ENCODE data around the gene ARHGAP26. TPM values are rescaled to one million over a fixed set of nuclear protein-coding genes. Genes with fewer than 3 reads are reported as not detected.

The ARHGAP26 gene
- total and polyA plus RNA-seq, 2 experiments from 2014 or later: 9.5 to 16.8 TPM

GRCh38 chr5:142757564-142757963, 12.6 kb upstream of the ARHGAP26 start (continued):
- TF ChIP-seq EZH2 (IDR thresholded peaks at IDR 0.05; ENCODE audit: low read depth, unreplicated experiment): no peak
- TF ChIP-seq ZNF114 (CRISPR knock-in tag; IDR thresholded peaks at IDR 0.05): no peak
- TF ChIP-seq STAT1 (IDR thresholded peaks at IDR 0.05; ENCODE audit: unreplicated experiment): no peak

DNA sequence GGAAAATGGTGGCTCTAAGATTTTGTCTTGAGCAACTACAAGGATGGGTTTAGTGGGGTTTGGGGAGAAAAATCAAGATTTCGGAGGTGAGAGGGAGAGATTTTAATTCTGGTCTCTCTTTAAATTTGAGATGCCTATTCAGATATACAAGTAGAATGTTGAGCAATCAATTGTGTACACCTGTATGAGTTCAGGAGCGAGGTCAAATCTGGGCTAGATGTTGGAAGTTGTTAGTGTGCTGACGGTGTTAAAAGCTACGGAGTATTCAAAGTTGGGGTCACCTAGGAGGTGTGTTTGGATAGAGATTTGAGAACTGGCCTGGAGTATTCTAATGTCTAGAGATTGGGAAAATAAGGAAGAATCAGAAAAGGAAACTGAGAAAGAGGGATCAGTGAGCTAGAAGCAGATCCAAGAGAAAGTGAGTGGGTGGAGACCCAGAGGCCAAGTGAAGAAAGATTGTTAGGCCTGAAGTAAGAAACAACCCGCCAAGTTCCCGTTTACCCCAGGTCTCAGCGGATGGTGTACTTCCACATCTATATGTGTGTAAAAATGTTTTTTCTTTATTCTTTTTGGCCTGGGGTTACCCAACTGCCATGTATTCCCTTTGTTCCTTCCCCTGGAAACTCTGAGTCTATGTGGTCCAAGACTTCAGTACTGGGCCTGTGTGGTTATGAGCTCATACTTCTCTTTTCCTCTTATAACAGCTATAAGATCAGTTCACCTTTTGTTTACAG, 11.9 kb upstream of the ARHGAP26 start:
- peaks cover 12% of the 10 kb centered on the region for H3K4me1 Mint-ChIP-seq

More for the DNA sequence above, 11.9 kb upstream of the ARHGAP26 start:
- no peak for TF ChIP-seq EZH2 (IDR thresholded peaks at IDR 0.05; ENCODE audit: low read depth, unreplicated experiment)
- TF ChIP-seq REST (IDR thresholded peaks at IDR 0.05; ENCODE audit: unreplicated experiment): no peak
- TF ChIP-seq ZNF114 (CRISPR knock-in tag; IDR thresholded peaks at IDR 0.05): no peak
- TF ChIP-seq EZH2phosphoT487 (IDR thresholded peaks at IDR 0.05; ENCODE audit: unreplicated experiment): no peak
- TF ChIP-seq POLR2AphosphoS5 (IDR thresholded peaks at IDR 0.05; ENCODE audit: low read depth): no peak
- no peak for TF ChIP-seq ETS1 (IDR thresholded peaks at IDR 0.05)
- no peak for TF ChIP-seq ZNF331 (CRISPR knock-in tag; IDR thresholded peaks at IDR 0.05; ENCODE audit: low read depth)
- TF ChIP-seq, protein P1, sequence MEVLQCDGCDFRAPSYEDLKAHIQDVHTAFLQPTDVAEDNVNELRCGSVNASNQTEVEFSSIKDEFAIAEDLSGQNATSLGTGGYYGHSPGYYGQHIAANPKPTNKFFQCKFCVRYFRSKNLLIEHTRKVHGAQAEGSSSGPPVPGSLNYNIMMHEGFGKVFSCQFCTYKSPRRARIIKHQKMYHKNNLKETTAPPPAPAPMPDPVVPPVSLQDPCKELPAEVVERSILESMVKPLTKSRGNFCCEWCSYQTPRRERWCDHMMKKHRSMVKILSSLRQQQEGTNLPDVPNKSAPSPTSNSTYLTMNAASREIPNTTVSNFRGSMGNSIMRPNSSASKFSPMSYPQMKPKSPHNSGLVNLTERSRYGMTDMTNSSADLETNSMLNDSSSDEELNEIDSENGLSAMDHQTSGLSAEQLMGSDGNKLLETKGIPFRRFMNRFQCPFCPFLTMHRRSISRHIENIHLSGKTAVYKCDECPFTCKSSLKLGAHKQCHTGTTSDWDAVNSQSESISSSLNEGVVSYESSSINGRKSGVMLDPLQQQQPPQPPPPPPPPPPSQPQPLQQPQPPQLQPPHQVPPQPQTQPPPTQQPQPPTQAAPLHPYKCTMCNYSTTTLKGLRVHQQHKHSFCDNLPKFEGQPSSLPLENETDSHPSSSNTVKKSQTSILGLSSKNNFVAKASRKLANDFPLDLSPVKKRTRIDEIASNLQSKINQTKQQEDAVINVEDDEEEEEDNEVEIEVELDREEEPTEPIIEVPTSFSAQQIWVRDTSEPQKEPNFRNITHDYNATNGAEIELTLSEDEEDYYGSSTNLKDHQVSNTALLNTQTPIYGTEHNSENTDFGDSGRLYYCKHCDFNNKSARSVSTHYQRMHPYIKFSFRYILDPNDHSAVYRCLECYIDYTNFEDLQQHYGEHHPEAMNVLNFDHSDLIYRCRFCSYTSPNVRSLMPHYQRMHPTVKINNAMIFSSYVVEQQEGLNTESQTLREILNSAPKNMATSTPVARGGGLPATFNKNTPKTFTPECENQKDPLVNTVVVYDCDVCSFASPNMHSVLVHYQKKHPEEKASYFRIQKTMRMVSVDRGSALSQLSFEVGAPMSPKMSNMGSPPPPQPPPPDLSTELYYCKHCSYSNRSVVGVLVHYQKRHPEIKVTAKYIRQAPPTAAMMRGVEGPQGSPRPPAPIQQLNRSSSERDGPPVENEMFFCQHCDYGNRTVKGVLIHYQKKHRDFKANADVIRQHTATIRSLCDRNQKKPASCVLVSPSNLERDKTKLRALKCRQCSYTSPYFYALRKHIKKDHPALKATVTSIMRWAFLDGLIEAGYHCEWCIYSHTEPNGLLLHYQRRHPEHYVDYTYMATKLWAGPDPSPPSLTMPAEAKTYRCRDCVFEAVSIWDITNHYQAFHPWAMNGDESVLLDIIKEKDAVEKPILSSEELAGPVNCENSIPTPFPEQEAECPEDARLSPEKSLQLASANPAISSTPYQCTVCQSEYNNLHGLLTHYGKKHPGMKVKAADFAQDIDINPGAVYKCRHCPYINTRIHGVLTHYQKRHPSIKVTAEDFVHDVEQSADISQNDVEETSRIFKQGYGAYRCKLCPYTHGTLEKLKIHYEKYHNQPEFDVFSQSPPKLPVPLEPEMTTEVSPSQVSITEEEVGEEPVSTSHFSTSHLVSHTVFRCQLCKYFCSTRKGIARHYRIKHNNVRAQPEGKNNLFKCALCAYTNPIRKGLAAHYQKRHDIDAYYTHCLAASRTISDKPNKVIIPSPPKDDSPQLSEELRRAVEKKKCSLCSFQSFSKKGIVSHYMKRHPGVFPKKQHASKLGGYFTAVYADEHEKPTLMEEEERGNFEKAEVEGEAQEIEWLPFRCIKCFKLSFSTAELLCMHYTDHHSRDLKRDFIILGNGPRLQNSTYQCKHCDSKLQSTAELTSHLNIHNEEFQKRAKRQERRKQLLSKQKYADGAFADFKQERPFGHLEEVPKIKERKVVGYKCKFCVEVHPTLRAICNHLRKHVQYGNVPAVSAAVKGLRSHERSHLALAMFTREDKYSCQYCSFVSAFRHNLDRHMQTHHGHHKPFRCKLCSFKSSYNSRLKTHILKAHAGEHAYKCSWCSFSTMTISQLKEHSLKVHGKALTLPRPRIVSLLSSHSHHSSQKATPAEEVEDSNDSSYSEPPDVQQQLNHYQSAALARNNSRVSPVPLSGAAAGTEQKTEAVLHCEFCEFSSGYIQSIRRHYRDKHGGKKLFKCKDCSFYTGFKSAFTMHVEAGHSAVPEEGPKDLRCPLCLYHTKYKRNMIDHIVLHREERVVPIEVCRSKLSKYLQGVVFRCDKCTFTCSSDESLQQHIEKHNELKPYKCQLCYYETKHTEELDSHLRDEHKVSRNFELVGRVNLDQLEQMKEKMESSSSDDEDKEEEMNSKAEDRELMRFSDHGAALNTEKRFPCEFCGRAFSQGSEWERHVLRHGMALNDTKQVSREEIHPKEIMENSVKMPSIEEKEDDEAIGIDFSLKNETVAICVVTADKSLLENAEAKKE (CRISPR knock-in tag; IDR thresholded peaks at IDR 0.05): no peak
- TF ChIP-seq JUNB (IDR thresholded peaks at IDR 0.05; ENCODE audit: unreplicated experiment): no peak
- Histone ChIP-seq H4K20me1 (replicated peaks; ENCODE audit: insufficient read depth) (no peaks in the 10 kb centered on the region), H3K27ac (ENCODE audit: low read depth) (no peak overlapping the region), H3K9me2 (ENCODE audit: insufficient read depth) (no peaks in the 10 kb centered on the region), H3K36me3 (ENCODE audit: insufficient read depth) (peaks cover under 1% of the 10 kb centered on the region; the same call in 1 of the 2 replicates), H3K4me3 (no peak overlapping the region), H2AFZ (no peak overlapping the region), H3K4me2 (no peak overlapping the region), H3K79me2 (replicated peaks; ENCODE audit: insufficient read depth) (no peaks in the 10 kb centered on the region), H3K4me1 (ENCODE audit: insufficient read depth) (no peaks in the 10 kb centered on the region), H3F3A (replicated peaks; ENCODE audit: low read depth) (no peaks in the 10 kb centered on the region), H3K27me3 (ENCODE audit: insufficient read depth) (no peaks in the 10 kb centered on the region)
- H3K9me3 Mint-ChIP-seq: no peaks in the 10 kb centered on the region
- peaks cover 2% of the 10 kb centered on the region for H3K27me3 Mint-ChIP-seq (ENCODE audit: insufficient read depth, low read depth, poor library complexity)
- ATAC-seq (no peak), DNase-seq (ENCODE audit: low spot score) (no peak)
- H3K36me3 Mint-ChIP-seq (ENCODE audit: low read depth): no peaks in the 10 kb centered on the region
- H3K4me3 Mint-ChIP-seq: no peak overlapping the region
- H3K27ac Mint-ChIP-seq: no peak overlapping the region

Measured in GM23338 (cell line).